Stimulated activated CD8-positive, alpha-beta memory T cell treated with anti-CD3 and anti-CD28 coated beads, Interleukin-7, amount 100 ng/mL, for 1 hour (primary cell): Measurements from ENCODE around the gene ARL13A.
"Not testable (repeated sequence)": the region's sequence is repeated elsewhere in the genome, so short reads cannot be mapped to it uniquely, and the experiment has no call there.

Experiments
- DNase-seq, 2 donors: peaks; one replicate each; pipeline ENCODE4 v3.0.0-alpha.2; 2020; ENCODE audit warnings: low read depth in 2 of 2

ARL13A gene

GRCh38 chrX:100990139-100990538 lies 20.6 kb downstream of the ARL13A start:
- DNase-seq = no peak

DNA sequence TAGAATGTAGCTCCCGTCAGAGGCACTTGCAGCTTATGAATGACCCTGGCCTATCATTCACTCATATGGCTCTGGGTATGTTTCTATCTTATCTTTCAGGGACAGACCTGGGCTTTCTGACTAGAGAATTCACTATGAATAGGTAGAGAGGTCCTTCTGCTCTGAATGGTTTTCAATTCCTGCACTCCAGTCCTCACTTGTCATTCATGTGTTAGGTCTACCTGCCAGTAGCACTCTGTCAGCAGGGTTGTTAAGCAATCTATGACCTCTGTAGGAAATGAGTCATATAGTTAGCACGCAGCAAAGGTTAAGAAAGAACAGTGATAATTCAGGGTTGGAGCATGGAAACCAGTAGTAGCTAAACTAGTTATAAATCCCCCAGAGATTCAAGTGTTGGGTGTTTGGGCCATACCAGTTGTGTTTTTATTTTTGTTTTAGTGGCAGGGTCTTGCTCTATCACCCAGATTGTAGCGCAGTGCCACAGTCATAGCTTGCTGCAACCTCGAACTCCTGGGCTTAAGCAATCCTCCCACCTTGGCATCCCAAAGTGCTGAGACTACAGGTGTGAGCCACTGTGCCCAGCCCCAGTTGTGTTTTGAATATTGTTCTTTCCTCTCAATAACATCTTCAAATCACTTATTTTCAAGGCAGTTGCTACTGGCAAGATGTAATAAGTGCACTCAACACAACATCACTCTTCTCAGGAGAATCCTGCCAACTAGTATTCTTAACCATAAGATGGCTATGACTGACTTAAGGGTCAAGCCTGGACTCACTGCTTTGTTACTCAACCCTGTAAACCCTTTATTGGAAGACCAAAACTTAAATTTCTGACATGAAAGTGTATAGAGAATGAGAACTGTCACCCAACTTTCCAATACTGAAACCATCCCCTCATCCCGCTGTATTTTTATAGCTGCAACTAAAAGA lies 25.1 kb downstream of the ARL13A start:
- DNase-seq = no peak

DNA sequence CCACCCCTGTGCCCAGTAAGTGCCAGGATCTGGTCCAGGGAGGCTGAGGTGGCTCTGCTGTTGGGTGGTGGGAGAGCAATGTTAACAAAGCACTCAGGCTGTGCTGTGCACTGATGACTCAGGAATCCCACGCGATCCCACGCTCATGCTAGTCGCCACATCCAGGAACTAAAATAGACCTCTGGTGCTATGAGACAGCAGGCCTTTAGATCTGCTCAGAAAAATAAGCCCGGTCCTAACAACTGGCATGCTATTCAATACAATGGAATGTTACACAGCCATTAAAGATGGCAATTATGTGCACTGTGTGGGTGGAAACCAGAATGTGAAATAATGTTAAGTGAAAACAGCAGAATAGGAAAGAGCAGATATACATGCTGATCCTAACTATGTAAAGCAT lies 26.0 kb downstream of the ARL13A start:
- DNase-seq = no peak

DNA sequence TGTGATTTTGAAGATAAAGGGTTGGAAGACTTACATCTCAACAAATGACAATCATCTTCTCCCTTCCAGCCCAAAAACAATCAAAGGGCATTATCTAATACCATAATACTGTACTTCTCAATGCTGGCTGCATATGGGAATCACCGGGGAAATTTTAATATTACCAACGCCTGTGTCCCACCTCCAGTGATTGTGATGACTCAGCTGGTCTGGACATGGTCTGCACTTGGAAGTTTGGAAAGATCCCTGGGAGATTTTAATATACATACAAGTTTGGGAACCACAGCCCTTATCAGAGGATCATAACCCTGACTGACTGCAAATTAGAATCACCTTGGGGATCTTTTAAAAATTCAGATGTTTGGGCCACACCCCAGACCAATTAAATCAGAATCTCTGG lies 29.9 kb downstream of the ARL13A start:
- no peak for DNase-seq

- DNase-seq = no peak
Observed at GRCh38 chrX:101009090-101009489, 39.6 kb downstream of the ARL13A start.

DNA sequence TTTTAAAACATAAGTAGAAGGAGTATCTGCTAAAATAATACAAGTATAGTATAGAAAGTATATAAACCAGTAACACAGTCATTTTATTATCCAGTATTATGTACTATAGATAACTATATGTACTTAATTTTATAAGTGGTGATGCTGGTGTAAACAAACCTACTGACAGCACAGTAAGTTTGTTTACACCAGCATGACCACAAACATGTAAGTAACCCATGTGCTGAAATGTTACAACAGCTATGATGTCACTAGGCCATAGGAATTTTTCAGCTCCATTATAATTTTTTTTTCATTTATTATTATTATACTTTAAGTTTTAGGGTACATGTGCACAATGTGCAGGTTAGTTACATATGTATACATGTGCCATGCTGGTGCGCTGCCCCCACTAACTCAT lies 42.5 kb downstream of the ARL13A start:
- DNase-seq = not testable (repeated sequence)

- DNase-seq = no peak
Observed at GRCh38 chrX:101022020-101022419, 52.5 kb downstream of the ARL13A start.

GRCh38 chrX:101025126-101025525 lies 55.6 kb downstream of the ARL13A start:
- DNase-seq = no peak

- DNase-seq = no peak
Observed at GRCh38 chrX:101028562-101028961, 59.1 kb downstream of the ARL13A start.

- DNase-seq = no peak
Observed at GRCh38 chrX:101029665-101030064, 60.2 kb downstream of the ARL13A start.

DNA sequence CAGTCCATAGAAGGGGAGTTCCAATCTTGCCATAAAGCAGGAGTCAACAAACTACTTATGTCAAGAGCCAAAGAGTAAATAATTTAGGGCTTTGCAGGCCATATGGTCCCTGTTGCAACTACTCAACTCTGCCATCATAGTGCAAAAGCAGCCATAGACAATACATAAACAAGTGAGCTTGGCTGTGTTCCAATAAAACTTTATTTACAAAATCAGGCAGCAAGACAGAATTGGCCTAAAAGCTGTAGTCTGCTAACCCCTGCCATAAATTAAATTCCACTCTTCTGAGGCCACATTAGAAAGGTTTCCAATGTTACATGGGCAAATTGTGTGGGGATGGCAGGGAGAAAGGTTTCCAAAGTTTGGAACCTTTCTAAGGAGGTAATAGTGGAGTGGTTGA lies 67.7 kb downstream of the ARL13A start:
- DNase-seq = no peak

DNA sequence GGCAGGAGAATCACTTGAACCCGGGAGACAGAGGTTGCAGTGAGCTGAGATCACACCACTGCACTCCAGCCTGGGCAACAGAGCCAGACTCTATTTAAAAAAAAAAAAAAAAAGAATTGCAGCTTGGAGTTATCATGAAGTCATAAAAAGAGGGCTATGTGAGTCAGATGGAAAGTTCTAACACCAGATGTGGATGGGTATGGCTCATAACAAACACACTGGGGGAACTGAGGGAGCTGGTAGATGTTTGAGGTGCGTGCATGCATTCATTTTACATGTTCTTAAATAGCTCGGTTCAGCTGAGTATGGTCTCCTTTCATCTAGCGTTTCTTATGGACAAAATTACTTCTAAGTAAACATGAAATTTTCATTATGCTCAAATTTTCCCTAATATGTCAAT lies 70.7 kb downstream of the ARL13A start:
- no peak for DNase-seq
